BJ (cell line): ENCODE data around the gene MYO15A. TPM values are rescaled to one million over a fixed set of nuclear protein-coding genes. Genes with fewer than 3 reads are reported as not detected.

Experiments
- CTCF ChIA-PET: fragments of 350-600 bp; formaldehyde crosslinking; extraction: SDS; loops from one replicate; lab custom pipeline; 2021; ENCODE audit warnings: antibody characterized with exemption, inconsistent platforms; lab: Yijun Ruan, JAX
- POLR2A ChIA-PET: fragments of 300-600 bp; sonication (Branson Sonifier 250); formaldehyde crosslinking; extraction: SDS; loops from one replicate; lab custom pipeline; 2021; ENCODE audit warnings: antibody characterized with exemption; lab: Charles Lee
- DNase-seq: peaks from one replicate; pipeline ENCODE4 v3.0.0-alpha.2; 2011; ENCODE audit warnings: low read depth
- H3K27me3 ChIP-seq: 2 replicates; pipeline ENCODE4 v1.6.0; 2011; ENCODE audit warnings: low read length; ENCODE audit not compliant: control insufficient read depth, insufficient read depth
- H3K36me3 ChIP-seq: 2 replicates; pipeline ENCODE4 v1.5.1; 2011; ENCODE audit warnings: low read length; ENCODE audit not compliant: control insufficient read depth, insufficient read depth
- H3K4me3 ChIP-seq: 2 replicates; pipeline ENCODE4 v1.5.1; 2011; ENCODE audit warnings: low read depth, mild to moderate bottlenecking, control low read depth, low read length
- polyA plus RNA-seq: library from polyadenylated mRNA; depleted of rRNA; stranded (reverse); fragments of >200 nt; gene quantifications from 2 replicates; pipeline ENCODE4 v1.2.3, GENCODE V29; 2011
- TF ChIP-seq, protein P1 (sequence below): IDR thresholded peaks from 2 replicates; pipeline ENCODE4 v1.5.1; 2011; ENCODE audit warnings: low read depth, mild to moderate bottlenecking, control low read depth, inconsistent platforms, low read length, moderate library complexity; ENCODE audit not compliant: insufficient read depth

The MYO15A gene
- polyA plus RNA-seq, 1 experiment: 1.0 TPM

DNA sequence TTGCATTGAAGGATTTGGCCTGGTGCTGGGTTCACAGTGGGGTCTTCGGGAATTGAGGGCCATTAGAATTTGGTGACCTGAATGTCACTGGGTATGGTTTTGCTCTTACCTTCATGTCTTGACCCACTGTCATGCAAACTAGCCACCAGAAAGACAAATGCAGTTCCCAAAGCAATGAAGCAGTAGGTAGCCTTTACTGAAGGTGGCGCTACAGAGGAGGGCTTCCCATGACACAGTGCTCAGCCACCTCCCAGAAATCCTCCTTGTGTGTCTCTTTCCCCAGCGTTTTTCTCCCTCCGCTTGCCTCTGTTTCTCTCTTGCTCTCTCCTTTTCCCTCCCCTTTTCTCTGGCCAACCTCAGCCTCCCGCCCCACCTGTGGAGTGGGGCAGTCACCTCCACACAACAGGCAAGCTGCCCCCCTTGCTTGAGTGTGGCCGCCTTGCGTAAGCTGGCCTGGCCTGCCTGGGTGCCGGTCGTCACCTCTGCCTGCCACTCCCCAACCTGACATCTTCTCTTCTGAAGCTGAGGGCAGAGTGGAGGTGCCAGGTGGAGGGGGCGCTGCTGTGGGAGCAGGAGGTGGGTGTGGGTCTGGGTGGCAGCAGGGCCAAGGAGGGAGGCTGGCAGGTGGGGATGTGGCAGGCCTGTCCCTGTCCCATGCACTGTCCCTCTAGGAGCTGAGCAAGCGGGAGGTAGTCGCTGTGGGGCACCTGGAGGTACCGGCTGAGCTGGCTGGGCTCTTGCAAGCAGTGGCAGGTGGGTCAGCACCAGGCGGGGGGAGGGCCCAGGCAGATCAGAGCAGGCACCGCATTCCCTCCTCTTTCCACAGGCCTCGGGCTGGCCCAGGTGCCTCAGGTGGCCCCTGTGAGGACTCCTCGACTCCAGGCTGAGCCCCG, 34.7 kb downstream of the MYO15A start:
- DNase-seq: no peak
- Histone ChIP-seq H3K36me3 (no peaks in the 10 kb centered on the region), H3K27me3 (no peaks in the 10 kb centered on the region), H3K4me3 (no peak overlapping the region)
- ChIA-PET CTCF (interaction anchor here (0.7 to 2.3 kb wide), 7 partner anchors 10 to 83 kb away, joined by 3 to 9 read pairs (median 5); no protein-coding TSS in a partner anchor), POLR2A (no interaction called here)
- TF ChIP-seq, protein P1, sequence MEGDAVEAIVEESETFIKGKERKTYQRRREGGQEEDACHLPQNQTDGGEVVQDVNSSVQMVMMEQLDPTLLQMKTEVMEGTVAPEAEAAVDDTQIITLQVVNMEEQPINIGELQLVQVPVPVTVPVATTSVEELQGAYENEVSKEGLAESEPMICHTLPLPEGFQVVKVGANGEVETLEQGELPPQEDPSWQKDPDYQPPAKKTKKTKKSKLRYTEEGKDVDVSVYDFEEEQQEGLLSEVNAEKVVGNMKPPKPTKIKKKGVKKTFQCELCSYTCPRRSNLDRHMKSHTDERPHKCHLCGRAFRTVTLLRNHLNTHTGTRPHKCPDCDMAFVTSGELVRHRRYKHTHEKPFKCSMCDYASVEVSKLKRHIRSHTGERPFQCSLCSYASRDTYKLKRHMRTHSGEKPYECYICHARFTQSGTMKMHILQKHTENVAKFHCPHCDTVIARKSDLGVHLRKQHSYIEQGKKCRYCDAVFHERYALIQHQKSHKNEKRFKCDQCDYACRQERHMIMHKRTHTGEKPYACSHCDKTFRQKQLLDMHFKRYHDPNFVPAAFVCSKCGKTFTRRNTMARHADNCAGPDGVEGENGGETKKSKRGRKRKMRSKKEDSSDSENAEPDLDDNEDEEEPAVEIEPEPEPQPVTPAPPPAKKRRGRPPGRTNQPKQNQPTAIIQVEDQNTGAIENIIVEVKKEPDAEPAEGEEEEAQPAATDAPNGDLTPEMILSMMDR: peak; percentile 39

DNA sequence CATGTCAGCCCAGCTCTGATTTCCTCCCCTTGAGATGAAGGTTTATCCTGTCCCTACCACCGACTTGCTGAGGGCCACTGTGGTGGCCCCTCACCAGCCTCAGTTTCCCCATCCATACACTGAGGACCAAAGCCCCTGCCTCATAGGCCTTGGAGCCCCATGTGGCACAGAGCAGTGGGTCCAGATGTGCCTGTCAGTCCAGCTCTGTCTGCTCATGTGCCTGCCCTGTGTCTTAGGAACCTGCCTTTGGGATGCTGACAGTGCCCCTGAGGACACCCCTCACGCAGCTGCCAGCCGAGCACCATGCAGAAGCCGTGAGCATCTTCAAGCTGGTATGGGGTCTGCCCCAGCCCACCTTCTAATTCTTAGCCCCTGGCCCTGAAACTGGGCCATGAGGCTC, 35.7 kb downstream of the MYO15A start:
- ChIA-PET POLR2A (no interaction called here), CTCF (interaction anchor here (0.8 to 2.3 kb wide), 2 partner anchors 11 to 46 kb away, joined by 3 to 9 read pairs; no protein-coding TSS in a partner anchor)
- Histone ChIP-seq H3K36me3 (no peaks in the 10 kb centered on the region), H3K27me3 (no peaks in the 10 kb centered on the region), H3K4me3 (no peak overlapping the region)
- no peak for DNase-seq
- TF ChIP-seq, protein P1: no peak

DNA sequence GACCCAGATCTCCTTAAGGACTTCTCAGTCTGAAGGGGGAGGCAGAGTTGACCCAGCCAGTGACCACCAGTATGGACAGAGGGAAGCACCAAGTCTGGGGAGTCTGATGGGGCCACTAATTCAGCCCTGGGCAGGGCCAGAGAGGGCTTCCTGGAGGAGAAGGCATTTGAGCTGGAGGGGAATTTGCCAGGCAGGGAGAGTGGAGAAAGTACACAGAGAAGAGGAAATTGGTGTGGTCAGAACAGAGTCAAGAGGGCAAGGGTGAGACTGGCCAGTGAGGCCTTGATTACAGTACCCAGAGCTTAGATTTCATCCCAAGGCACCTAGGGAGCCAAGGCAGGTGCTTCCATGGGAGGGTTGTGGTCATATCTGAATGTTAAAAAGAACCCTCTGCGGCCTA, 36.3 kb downstream of the MYO15A start:
- DNase-seq: no peak
- Histone ChIP-seq H3K27me3 (no peaks in the 10 kb centered on the region), H3K36me3 (no peaks in the 10 kb centered on the region), H3K4me3 (no peak overlapping the region)
- CTCF ChIA-PET: no interaction called here
- TF ChIP-seq, protein P1: no peak
- POLR2A ChIA-PET: no interaction called here

DNA sequence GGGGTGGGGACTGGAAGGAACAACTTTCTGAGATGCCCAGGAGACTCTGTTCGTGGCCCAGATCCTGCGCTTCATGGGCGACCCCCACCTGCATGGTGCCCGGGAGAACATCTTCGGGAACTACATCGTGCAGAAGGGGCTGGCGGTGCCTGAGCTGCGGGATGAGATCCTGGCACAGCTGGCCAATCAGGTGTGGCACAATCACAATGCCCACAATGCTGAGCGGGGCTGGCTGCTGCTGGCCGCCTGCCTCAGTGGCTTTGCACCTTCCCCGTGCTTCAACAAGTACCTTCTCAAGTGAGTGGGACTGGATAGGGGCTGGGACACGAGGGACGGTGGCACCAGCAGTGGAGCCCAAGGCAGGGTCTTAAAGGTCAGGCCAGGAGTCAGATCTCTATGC, 37.3 kb downstream of the MYO15A start:
- DNase-seq: no peak
- Histone ChIP-seq H3K4me3 (no peak overlapping the region), H3K27me3 (no peaks in the 10 kb centered on the region), H3K36me3 (no peaks in the 10 kb centered on the region)
- POLR2A ChIA-PET: no interaction called here
- TF ChIP-seq, protein P1: no peak
- CTCF ChIA-PET: no interaction called here

DNA sequence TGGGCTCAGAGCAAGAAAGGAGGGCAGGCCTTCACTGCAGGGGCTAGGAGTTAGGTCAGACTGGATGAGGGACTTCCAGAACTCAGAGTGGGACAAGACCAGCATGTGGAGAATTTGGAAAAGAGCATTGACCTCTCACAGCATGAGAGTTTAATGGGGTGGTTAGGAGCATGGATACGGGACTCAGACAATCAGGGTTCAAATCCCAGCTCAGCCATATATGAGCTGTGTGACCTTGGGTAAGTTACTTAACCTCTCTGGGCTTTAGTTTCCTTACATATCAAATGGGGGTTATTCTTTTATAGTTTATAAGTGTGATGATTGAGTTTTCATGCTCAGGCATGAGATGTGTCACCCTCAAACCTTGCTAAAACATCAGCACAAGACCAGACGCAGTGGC, 37.7 kb downstream of the MYO15A start:
- Histone ChIP-seq H3K4me3 (no peak overlapping the region), H3K27me3 (no peaks in the 10 kb centered on the region), H3K36me3 (no peaks in the 10 kb centered on the region)
- POLR2A ChIA-PET: no interaction called here
- DNase-seq: no peak
- CTCF ChIA-PET: interaction anchor here (1.6 kb wide), 1 partner anchor 101 kb away, joined by 3 read pairs; no protein-coding TSS in a partner anchor
- TF ChIP-seq, protein P1: no peak
